Memory B cell (primary cell): Measurements from ENCODE around the gene RAD51C.
"Not testable (repeated sequence)": the region's sequence is repeated elsewhere in the genome, so short reads cannot be mapped to it uniquely, and the experiment has no call there.

Experiments
- ATAC-seq: fragments of 150-1000 bp; cut with Tn5 transposase; 2 replicates; pipeline ENCODE4 v1.10.0; 2021; ENCODE audit warnings: low read depth, mild to moderate bottlenecking, moderate library complexity
- DNase-seq, 2 donors: peaks; one replicate each; pipeline ENCODE4 v3.0.0; 2022; ENCODE audit warnings: low spot score in 2 of 2
- H3K27ac Mint-ChIP-seq: one replicate; pipeline ENCODE4 v1.8.0; 2022; ENCODE audit warnings: mild to moderate bottlenecking, moderate library complexity, mixed read lengths
- H3K27me3 Mint-ChIP-seq: one replicate; pipeline ENCODE4 v1.8.0; 2022; ENCODE audit warnings: mixed read lengths
- H3K36me3 Mint-ChIP-seq: one replicate; pipeline ENCODE4 v1.8.0; 2022; ENCODE audit warnings: mild to moderate bottlenecking, mixed read lengths
- H3K4me1 Mint-ChIP-seq: one replicate; pipeline ENCODE4 v1.8.0; 2022; ENCODE audit warnings: mixed read lengths
- H3K4me3 Mint-ChIP-seq: one replicate; pipeline ENCODE4 v1.8.0; 2022; ENCODE audit warnings: mild to moderate bottlenecking, moderate library complexity, mixed read lengths
- H3K9me3 Mint-ChIP-seq: one replicate; pipeline ENCODE4 v1.8.0; 2022; ENCODE audit warnings: mixed read lengths

The RAD51C gene

GRCh38 chr17:58668598-58668935 lies 23.8 kb upstream of the RAD51C start:
- Mint-ChIP-seq H3K27me3 (peaks cover 5% of the 10 kb centered on the region), H3K9me3 (no peaks in the 10 kb centered on the region), H3K4me1 (peaks cover 4% of the 10 kb centered on the region), H3K36me3 (no peaks in the 10 kb centered on the region), H3K4me3 (no peak overlapping the region), H3K27ac (no peak overlapping the region)
- ATAC-seq (no peak), DNase-seq (no peak)

GRCh38 chr17:58669853-58670252 lies 22.5 kb upstream of the RAD51C start:
- no peaks in the 10 kb centered on the region for H3K9me3 Mint-ChIP-seq
- DNase-seq (no peak), ATAC-seq (no peak)
- no peaks in the 10 kb centered on the region for H3K36me3 Mint-ChIP-seq
- peaks cover 5% of the 10 kb centered on the region for H3K27me3 Mint-ChIP-seq
- H3K4me1 Mint-ChIP-seq = peaks cover 4% of the 10 kb centered on the region
- H3K4me3 Mint-ChIP-seq = no peak overlapping the region
- no peak overlapping the region for H3K27ac Mint-ChIP-seq

- no peak overlapping the region for H3K4me3 Mint-ChIP-seq
- H3K36me3 Mint-ChIP-seq = no peaks in the 10 kb centered on the region
- H3K27ac Mint-ChIP-seq = no peak overlapping the region
- ATAC-seq (no peak), DNase-seq (no peak)
- no peaks in the 10 kb centered on the region for H3K9me3 Mint-ChIP-seq
- H3K4me1 Mint-ChIP-seq = peaks cover 2% of the 10 kb centered on the region
- peaks cover 4% of the 10 kb centered on the region for H3K27me3 Mint-ChIP-seq
Observed at GRCh38 chr17:58671969-58672368, 20.4 kb upstream of the RAD51C start.

GRCh38 chr17:58677194-58677880 lies 15.1 kb upstream of the RAD51C start:
- Mint-ChIP-seq H3K9me3 (no peaks in the 10 kb centered on the region), H3K27me3 (peaks cover 2% of the 10 kb centered on the region), H3K27ac (no peak overlapping the region), H3K4me1 (peaks cover 7% of the 10 kb centered on the region), H3K36me3 (no peaks in the 10 kb centered on the region), H3K4me3 (no peak overlapping the region)
- ATAC-seq (no peak), DNase-seq (no peak)

- H3K9me3 Mint-ChIP-seq, H3K27me3 Mint-ChIP-seq, DNase-seq, H3K36me3 Mint-ChIP-seq, H3K27ac Mint-ChIP-seq, H3K4me3 Mint-ChIP-seq, ATAC-seq, H3K4me1 Mint-ChIP-seq: not testable (repeated sequence)
Observed at GRCh38 chr17:58678287-58678686, 14.1 kb upstream of the RAD51C start.

- peaks cover 7% of the 10 kb centered on the region for H3K4me1 Mint-ChIP-seq
- peak overlapping the region; percentile 35 for H3K4me3 Mint-ChIP-seq
- DNase-seq (no peak), ATAC-seq (peak; percentile 53)
- no peaks in the 10 kb centered on the region for H3K9me3 Mint-ChIP-seq
- H3K36me3 Mint-ChIP-seq = no peaks in the 10 kb centered on the region
- peak overlapping the region; percentile 56 for H3K27ac Mint-ChIP-seq
- peaks cover 2% of the 10 kb centered on the region for H3K27me3 Mint-ChIP-seq
Observed at GRCh38 chr17:58679263-58680037, 13.0 kb upstream of the RAD51C start.

- H3K27ac Mint-ChIP-seq = peak overlapping the region; percentile 56
- peak overlapping the region; percentile 35 for H3K4me3 Mint-ChIP-seq
- peaks cover 2% of the 10 kb centered on the region for H3K27me3 Mint-ChIP-seq
- DNase-seq = no peak
- H3K4me1 Mint-ChIP-seq = peaks cover 7% of the 10 kb centered on the region
- ATAC-seq = peak; percentile 35
- H3K9me3 Mint-ChIP-seq = no peaks in the 10 kb centered on the region
- no peaks in the 10 kb centered on the region for H3K36me3 Mint-ChIP-seq
Observed at GRCh38 chr17:58680038-58680369, 12.4 kb upstream of the RAD51C start.

GRCh38 chr17:58684003-58684402 lies 8.4 kb upstream of the RAD51C start:
- peaks cover 6% of the 10 kb centered on the region for H3K4me1 Mint-ChIP-seq
- H3K36me3 Mint-ChIP-seq = no peaks in the 10 kb centered on the region
- H3K27me3 Mint-ChIP-seq = no peaks in the 10 kb centered on the region

GRCh38 chr17:58684462-58684861 lies 7.9 kb upstream of the RAD51C start:
- not testable (repeated sequence) for H3K36me3 Mint-ChIP-seq, H3K27ac Mint-ChIP-seq, H3K27me3 Mint-ChIP-seq, H3K4me3 Mint-ChIP-seq, ATAC-seq, H3K4me1 Mint-ChIP-seq, H3K9me3 Mint-ChIP-seq, DNase-seq

More at GRCh38 chr17:58684003-58684402, 8.4 kb upstream of the RAD51C start:
- ATAC-seq (no peak), DNase-seq (no peak)
- H3K4me3 Mint-ChIP-seq = no peak overlapping the region
- no peaks in the 10 kb centered on the region for H3K9me3 Mint-ChIP-seq
- no peak overlapping the region for H3K27ac Mint-ChIP-seq

GRCh38 chr17:58686980-58687379 lies 5.4 kb upstream of the RAD51C start:
- H3K36me3 Mint-ChIP-seq = no peaks in the 10 kb centered on the region
- no peaks in the 10 kb centered on the region for H3K4me1 Mint-ChIP-seq
- H3K27me3 Mint-ChIP-seq = no peaks in the 10 kb centered on the region
- no peaks in the 10 kb centered on the region for H3K9me3 Mint-ChIP-seq
- ATAC-seq (no peak), DNase-seq (no peak)
- H3K4me3 Mint-ChIP-seq = no peak overlapping the region
- no peak overlapping the region for H3K27ac Mint-ChIP-seq

- no peaks in the 10 kb centered on the region for H3K36me3 Mint-ChIP-seq
- H3K4me1 Mint-ChIP-seq = peaks cover 9% of the 10 kb centered on the region
- ATAC-seq (no peak), DNase-seq (no peak)
- no peaks in the 10 kb centered on the region for H3K9me3 Mint-ChIP-seq
- no peaks in the 10 kb centered on the region for H3K27me3 Mint-ChIP-seq
- H3K27ac Mint-ChIP-seq = no peak overlapping the region
- no peak overlapping the region for H3K4me3 Mint-ChIP-seq
Observed at GRCh38 chr17:58688521-58688920, 3.9 kb upstream of the RAD51C start.

GRCh38 chr17:58690033-58690432 lies 2.4 kb upstream of the RAD51C start:
- H3K27me3 Mint-ChIP-seq, ATAC-seq, DNase-seq, H3K4me3 Mint-ChIP-seq, H3K27ac Mint-ChIP-seq, H3K9me3 Mint-ChIP-seq, H3K36me3 Mint-ChIP-seq: not testable (repeated sequence)
- H3K4me1 Mint-ChIP-seq = peaks cover 13% of the 10 kb centered on the region

- Mint-ChIP-seq H3K27ac (peak within 1 kb of the TSS; percentile 94), H3K9me3 (no peaks in the 10 kb centered on the region), H3K4me1 (peaks cover 17% of the 10 kb centered on the region), H3K36me3 (peaks cover 8% of the 10 kb centered on the region), H3K4me3 (peak within 1 kb of the TSS; percentile 94), H3K27me3 (no peaks in the 10 kb centered on the region)
- ATAC-seq = no peak
- DNase-seq = no peak
Observed at GRCh38 chr17:58691701-58692238, 632 bp upstream of the RAD51C start, which contains the start of gene TEX14. TEX14 (minus strand) TSS chr17:58692045; CDS start chr17:58652001, 40,044 bp downstream.

- peak overlapping the region; percentile 94 for H3K4me3 Mint-ChIP-seq
- H3K9me3 Mint-ChIP-seq = no peaks in the 10 kb centered on the region
- peaks cover 8% of the 10 kb centered on the region for H3K36me3 Mint-ChIP-seq
- DNase-seq (no peak), ATAC-seq (no peak)
- peaks cover 17% of the 10 kb centered on the region for H3K4me1 Mint-ChIP-seq
- H3K27me3 Mint-ChIP-seq = no peaks in the 10 kb centered on the region
- H3K27ac Mint-ChIP-seq = peak overlapping the region; percentile 94
Observed at GRCh38 chr17:58693208-58693607, 806 bp downstream of the RAD51C start.
